Kidney epithelial cell (primary cell): ENCODE results near the gene COG7. TPM values are rescaled to one million over a fixed set of nuclear protein-coding genes. Genes with fewer than 3 reads are reported as not detected.

Experiments used
- DNase-seq: peaks from one replicate; pipeline ENCODE4 v3.0.0-alpha.2; 2010; ENCODE audit warnings: low read depth
- H3K27me3 ChIP-seq: 2 replicates; pipeline ENCODE4 v1.6.0; 2011; ENCODE audit warnings: low read length; ENCODE audit not compliant: control insufficient read depth, insufficient read depth
- H3K36me3 ChIP-seq: 2 replicates; pipeline ENCODE4 v1.5.1; 2011; ENCODE audit warnings: low read length; ENCODE audit not compliant: control insufficient read depth, insufficient read depth
- H3K4me3 ChIP-seq: 2 replicates; pipeline ENCODE4 v1.5.1; 2011; ENCODE audit warnings: low read depth, mild to moderate bottlenecking, control low read depth, low read length
- total RNA-seq: library from RNA; depleted of rRNA; stranded (reverse); fragments of >200 nt; gene quantifications from 2 replicates; pipeline ENCODE4 v1.2.3, GENCODE V29; 2015
- TF ChIP-seq, protein P1 (sequence below): IDR thresholded peaks from 2 replicates; pipeline ENCODE4 v1.5.1; 2011; ENCODE audit warnings: mild to moderate bottlenecking, moderate library complexity, low read length, control low read depth, inconsistent platforms; ENCODE audit not compliant: insufficient read depth, poor library complexity, severe bottlenecking

COG7 gene
- total RNA-seq, 1 donor from 2014 or later, result 13.6 TPM

DNA sequence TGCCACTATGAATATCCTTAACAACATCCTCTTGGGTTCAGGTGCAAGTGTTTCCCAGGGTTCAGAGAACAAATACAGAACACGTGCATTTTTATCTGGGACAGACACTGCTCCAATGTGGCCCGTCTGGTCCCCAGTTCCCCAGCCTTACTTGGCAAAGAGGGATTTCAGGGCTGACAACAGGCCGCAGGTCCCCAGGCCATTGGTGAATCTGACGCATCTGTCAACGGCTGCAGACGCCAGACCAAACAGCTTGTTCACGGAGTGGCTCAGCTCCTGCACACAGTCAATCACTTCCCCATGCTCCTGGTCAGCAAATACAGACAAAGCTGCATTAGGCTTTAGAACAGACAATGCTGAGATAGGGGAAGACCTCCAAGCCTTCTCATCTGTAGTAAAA is 36.2 kb downstream of the COG7 start:
- Histone ChIP-seq H3K4me3 (no peak overlapping the region), H3K27me3 (no peaks in the 10 kb centered on the region), H3K36me3 (no peaks in the 10 kb centered on the region)
- TF ChIP-seq, protein P1, sequence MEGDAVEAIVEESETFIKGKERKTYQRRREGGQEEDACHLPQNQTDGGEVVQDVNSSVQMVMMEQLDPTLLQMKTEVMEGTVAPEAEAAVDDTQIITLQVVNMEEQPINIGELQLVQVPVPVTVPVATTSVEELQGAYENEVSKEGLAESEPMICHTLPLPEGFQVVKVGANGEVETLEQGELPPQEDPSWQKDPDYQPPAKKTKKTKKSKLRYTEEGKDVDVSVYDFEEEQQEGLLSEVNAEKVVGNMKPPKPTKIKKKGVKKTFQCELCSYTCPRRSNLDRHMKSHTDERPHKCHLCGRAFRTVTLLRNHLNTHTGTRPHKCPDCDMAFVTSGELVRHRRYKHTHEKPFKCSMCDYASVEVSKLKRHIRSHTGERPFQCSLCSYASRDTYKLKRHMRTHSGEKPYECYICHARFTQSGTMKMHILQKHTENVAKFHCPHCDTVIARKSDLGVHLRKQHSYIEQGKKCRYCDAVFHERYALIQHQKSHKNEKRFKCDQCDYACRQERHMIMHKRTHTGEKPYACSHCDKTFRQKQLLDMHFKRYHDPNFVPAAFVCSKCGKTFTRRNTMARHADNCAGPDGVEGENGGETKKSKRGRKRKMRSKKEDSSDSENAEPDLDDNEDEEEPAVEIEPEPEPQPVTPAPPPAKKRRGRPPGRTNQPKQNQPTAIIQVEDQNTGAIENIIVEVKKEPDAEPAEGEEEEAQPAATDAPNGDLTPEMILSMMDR, result no peak
- DNase-seq, result no peak

- no peaks in the 10 kb centered on the region for H3K36me3 ChIP-seq
- DNase-seq, result no peak
- H3K27me3 ChIP-seq, result no peaks in the 10 kb centered on the region
- H3K4me3 ChIP-seq, result no peak overlapping the region
- TF ChIP-seq, protein P1, result no peak
Observed at GRCh38 chr16:23414731-23415130, 38.3 kb downstream of the COG7 start.

DNA sequence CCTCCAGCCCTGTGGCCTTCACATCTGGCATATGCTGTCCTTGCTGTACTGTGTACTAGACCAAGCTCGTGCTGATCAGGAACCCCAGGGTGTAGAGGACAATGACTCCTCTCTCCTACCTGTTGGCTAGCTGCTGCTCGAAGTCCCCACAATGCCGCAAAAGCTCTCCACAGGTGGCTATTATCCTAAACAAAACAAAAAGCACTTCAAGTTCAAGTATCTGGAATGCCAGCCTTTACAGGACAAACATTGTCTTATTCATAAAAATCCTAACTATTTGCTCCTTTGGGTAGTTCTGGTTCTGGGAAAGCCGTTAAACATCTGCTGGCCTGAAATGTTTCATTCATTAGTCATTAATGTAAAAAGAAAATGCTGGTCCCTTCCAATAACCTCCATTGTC is 42.8 kb downstream of the COG7 start:
- no peaks in the 10 kb centered on the region for H3K36me3 ChIP-seq
- DNase-seq, result no peak
- no peak overlapping the region for H3K4me3 ChIP-seq
- no peaks in the 10 kb centered on the region for H3K27me3 ChIP-seq
- TF ChIP-seq, protein P1, result no peak

GRCh38 chr16:23409522-23409921 is 43.5 kb downstream of the COG7 start:
- TF ChIP-seq, protein P1, result no peak
- H3K27me3 ChIP-seq, result no peaks in the 10 kb centered on the region
- H3K4me3 ChIP-seq, result no peak overlapping the region
- H3K36me3 ChIP-seq, result no peaks in the 10 kb centered on the region
- DNase-seq, result no peak

GRCh38 chr16:23408823-23409298 is 44.1 kb downstream of the COG7 start:
- no peak for DNase-seq
- Histone ChIP-seq H3K27me3 (no peaks in the 10 kb centered on the region), H3K36me3 (no peaks in the 10 kb centered on the region), H3K4me3 (no peak overlapping the region)
- TF ChIP-seq, protein P1, result no peak

- TF ChIP-seq, protein P1, result no peak
- Histone ChIP-seq H3K4me3 (no peak overlapping the region), H3K27me3 (no peaks in the 10 kb centered on the region), H3K36me3 (no peaks in the 10 kb centered on the region)
- no peak for DNase-seq
Observed at GRCh38 chr16:23408242-23408822, 44.7 kb downstream of the COG7 start.
